HL-60 (cell line): ENCODE data around the gene KCNJ4.

Experiments
- DNase-seq, 2 experiments: peaks; one replicate each; pipeline ENCODE4 v3.0.0-alpha.2; 2010 to 2020; ENCODE audit warnings: low read depth in 1 of 2, low spot score in 1 of 2
- H3K27ac ChIP-seq: fragments of 250-450 bp; sonication (Bioruptor Pico); replicated peaks from 2 replicates; pipeline ENCODE4 v1.5.1; 2020; ENCODE audit warnings: mild to moderate bottlenecking, moderate library complexity
- H3K27me3 ChIP-seq: fragments of 250-450 bp; sonication (Bioruptor Pico); 2 replicates; pipeline ENCODE4 v1.5.1; 2021; ENCODE audit warnings: mild to moderate bottlenecking, moderate library complexity; ENCODE audit not compliant: insufficient read depth, poor library complexity, severe bottlenecking
- H3K4me3 ChIP-seq: replicated peaks from 2 replicates; pipeline ENCODE4 v1.5.1; 2011; ENCODE audit warnings: mild to moderate bottlenecking, control low read depth, low read length; ENCODE audit not compliant: insufficient read depth
- CTCF ChIP-seq: IDR thresholded peaks from one replicate; pipeline ENCODE4 v1.5.1; 2011; ENCODE audit warnings: low read length, control low read depth, inconsistent platforms; ENCODE audit not compliant: insufficient read depth
- GABPA ChIP-seq: IDR thresholded peaks from 2 replicates; pipeline ENCODE4 v1.6.1; 2012; ENCODE audit warnings: low read depth
- POLR2AphosphoS5 ChIP-seq: IDR thresholded peaks from 2 replicates; pipeline ENCODE4 v1.6.1; 2012; ENCODE audit warnings: low read depth
- SPI1 ChIP-seq: IDR thresholded peaks from 2 replicates; pipeline ENCODE4 v1.6.1; 2012; ENCODE audit warnings: low read depth, mild to moderate bottlenecking, borderline replicate concordance
- TF ChIP-seq, protein P1 (sequence below): IDR thresholded peaks from 2 replicates; pipeline ENCODE4 v1.6.1; 2012; ENCODE audit warnings: low read depth; ENCODE audit not compliant: insufficient replicate concordance

The KCNJ4 gene

DNA sequence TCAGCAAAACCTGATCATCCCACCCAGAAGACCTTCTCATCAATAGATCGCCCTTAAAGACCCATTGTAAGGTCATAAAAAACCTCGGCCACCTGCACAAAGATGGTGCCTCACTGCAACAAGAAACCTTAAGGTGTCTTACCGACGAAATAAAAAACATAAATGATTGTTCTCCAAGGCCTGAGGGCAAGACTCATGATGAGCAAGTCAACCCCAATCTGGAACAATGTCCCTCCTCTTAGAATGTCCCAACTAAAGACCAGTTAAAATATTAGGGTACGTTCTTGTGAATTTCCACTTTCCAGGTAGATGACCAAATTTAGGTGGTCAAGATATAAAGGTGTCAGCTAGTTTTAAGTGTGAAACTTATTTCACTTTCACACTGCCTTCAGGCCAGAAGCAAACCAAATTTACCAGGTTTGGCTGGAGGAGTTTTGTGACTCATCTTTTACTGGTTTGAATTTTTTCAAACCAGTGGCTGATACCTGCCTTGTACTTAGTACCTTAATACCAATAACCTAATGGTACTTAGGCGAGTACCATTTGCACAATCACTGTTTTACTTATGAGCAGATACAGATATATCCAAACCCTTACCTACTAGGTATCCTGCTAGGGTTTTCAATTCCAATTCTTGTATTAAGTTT, 27.8 kb upstream of the KCNJ4 start:
- DNase-seq: no peak
- no peak overlapping the region for H3K4me3 ChIP-seq
- TF ChIP-seq SPI1 (no peak), POLR2AphosphoS5 (no peak; the same call in none of the 2 replicates)
- TF ChIP-seq, protein P1, sequence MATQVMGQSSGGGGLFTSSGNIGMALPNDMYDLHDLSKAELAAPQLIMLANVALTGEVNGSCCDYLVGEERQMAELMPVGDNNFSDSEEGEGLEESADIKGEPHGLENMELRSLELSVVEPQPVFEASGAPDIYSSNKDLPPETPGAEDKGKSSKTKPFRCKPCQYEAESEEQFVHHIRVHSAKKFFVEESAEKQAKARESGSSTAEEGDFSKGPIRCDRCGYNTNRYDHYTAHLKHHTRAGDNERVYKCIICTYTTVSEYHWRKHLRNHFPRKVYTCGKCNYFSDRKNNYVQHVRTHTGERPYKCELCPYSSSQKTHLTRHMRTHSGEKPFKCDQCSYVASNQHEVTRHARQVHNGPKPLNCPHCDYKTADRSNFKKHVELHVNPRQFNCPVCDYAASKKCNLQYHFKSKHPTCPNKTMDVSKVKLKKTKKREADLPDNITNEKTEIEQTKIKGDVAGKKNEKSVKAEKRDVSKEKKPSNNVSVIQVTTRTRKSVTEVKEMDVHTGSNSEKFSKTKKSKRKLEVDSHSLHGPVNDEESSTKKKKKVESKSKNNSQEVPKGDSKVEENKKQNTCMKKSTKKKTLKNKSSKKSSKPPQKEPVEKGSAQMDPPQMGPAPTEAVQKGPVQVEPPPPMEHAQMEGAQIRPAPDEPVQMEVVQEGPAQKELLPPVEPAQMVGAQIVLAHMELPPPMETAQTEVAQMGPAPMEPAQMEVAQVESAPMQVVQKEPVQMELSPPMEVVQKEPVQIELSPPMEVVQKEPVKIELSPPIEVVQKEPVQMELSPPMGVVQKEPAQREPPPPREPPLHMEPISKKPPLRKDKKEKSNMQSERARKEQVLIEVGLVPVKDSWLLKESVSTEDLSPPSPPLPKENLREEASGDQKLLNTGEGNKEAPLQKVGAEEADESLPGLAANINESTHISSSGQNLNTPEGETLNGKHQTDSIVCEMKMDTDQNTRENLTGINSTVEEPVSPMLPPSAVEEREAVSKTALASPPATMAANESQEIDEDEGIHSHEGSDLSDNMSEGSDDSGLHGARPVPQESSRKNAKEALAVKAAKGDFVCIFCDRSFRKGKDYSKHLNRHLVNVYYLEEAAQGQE: no peak
- H3K27ac ChIP-seq: no peak overlapping the region
- no peaks in the 10 kb centered on the region for H3K27me3 ChIP-seq

- Histone ChIP-seq H3K27me3 (no peaks in the 10 kb centered on the region), H3K4me3 (no peak overlapping the region)
- TF ChIP-seq POLR2AphosphoS5: no peak; the same call in 1 of the 2 replicates
Observed at GRCh38 chr22:38481871-38482332, 26.9 kb upstream of the KCNJ4 start.

DNA sequence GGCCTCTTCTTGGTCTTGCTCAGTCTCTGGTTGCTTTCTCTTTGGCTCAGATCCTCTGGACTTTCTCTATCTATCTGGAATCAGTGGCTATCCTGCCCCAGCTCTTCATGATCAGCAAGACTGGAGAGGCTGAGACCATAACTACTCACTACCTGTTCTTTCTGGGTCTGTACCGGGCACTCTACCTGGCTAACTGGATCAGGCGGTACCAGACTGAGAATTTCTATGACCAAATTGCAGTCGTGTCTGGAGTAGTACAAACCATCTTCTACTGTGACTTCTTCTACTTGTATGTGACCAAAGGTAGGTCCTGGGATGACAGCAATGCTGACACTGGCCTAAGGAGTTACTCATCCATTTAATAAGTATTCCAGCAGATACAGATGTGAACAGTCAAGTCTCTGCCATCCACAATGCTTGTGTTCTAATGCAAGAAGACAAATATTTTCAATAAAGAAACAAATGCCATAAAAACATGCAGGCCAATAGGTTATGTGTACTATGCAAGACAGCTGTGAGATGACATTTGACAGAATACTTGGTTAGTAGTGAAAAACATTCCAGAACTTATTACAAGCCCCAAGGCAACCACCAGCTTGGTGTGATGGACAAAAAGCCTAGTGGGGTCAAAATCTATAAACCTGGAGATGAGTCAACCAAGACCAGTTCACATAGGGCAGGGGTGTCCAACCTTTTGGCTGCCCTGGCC, 26.3 kb upstream of the KCNJ4 start:
- TF ChIP-seq CTCF: no peak
- TF ChIP-seq, protein P1: no peak
- no peak for TF ChIP-seq GABPA
- TF ChIP-seq POLR2AphosphoS5: no peak
- no peak for TF ChIP-seq SPI1

More at GRCh38 chr22:38481871-38482332, 26.9 kb upstream of the KCNJ4 start:
- no peak overlapping the region for H3K27ac ChIP-seq
- no peak for DNase-seq

GRCh38 chr22:38479096-38479837, 24.3 kb upstream of the KCNJ4 start:
- no peak for DNase-seq
- H3K4me3 ChIP-seq: no peak overlapping the region
- no peak overlapping the region for H3K27ac ChIP-seq
- no peaks in the 10 kb centered on the region for H3K27me3 ChIP-seq
- TF ChIP-seq CTCF (no peak), SPI1 (no peak), GABPA (no peak), POLR2AphosphoS5 (no peak)
- TF ChIP-seq, protein P1: no peak

More for the DNA sequence above, 26.3 kb upstream of the KCNJ4 start:
- no peak for DNase-seq
- H3K27me3 ChIP-seq: no peaks in the 10 kb centered on the region
- no peak overlapping the region for H3K27ac ChIP-seq
- no peak overlapping the region for H3K4me3 ChIP-seq
